ENCODE data around the gene TRIM71.
"Not testable (repeated sequence)": the region's sequence is repeated elsewhere in the genome, so short reads cannot be mapped to it uniquely, and the experiment has no call there.

Gene TRIM71

GRCh38 chr3:32840086-32840841 is 22.5 kb downstream of the TRIM71 start:
- Mint-ChIP-seq H3K36me3 (ENCODE audit: insufficient read depth) (no peaks in the 10 kb centered on the region), H3K27me3 (peaks cover 7% of the 10 kb centered on the region), H3K4me1 (no peaks in the 10 kb centered on the region), H3K27ac (ENCODE audit: low read depth) (no peak overlapping the region), H3K9me3 (no peaks in the 10 kb centered on the region), H3K4me3 (no peak overlapping the region)
- no peak for DNase-seq (ENCODE audit: low spot score in 2 of 2)
- ATAC-seq (replicated peaks; ENCODE audit: extremely low read depth, poor library complexity, severe bottlenecking) = no peak

DNA sequence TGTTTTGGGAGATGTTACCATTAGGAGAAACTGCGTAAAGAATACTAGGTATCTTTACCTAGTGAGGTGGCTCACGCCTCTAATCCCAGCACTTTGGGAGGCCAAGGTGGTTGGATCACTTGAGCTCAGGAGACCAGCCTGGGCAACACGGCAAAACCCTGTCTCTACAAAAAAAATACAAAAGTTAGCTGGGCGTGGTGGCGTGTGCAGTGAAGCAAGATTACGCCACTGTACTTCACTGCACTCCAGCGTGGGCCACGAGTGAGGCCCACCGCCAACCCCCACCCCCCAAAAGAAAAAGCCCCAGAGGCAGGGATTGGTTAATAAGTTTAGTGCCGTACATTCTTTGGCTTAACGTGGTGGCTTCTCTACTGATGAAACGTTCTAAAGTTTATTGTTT is 23.5 kb downstream of the TRIM71 start:
- no peak overlapping the region for H3K27ac Mint-ChIP-seq (ENCODE audit: low read depth)
- H3K9me3 Mint-ChIP-seq = no peaks in the 10 kb centered on the region

DNA sequence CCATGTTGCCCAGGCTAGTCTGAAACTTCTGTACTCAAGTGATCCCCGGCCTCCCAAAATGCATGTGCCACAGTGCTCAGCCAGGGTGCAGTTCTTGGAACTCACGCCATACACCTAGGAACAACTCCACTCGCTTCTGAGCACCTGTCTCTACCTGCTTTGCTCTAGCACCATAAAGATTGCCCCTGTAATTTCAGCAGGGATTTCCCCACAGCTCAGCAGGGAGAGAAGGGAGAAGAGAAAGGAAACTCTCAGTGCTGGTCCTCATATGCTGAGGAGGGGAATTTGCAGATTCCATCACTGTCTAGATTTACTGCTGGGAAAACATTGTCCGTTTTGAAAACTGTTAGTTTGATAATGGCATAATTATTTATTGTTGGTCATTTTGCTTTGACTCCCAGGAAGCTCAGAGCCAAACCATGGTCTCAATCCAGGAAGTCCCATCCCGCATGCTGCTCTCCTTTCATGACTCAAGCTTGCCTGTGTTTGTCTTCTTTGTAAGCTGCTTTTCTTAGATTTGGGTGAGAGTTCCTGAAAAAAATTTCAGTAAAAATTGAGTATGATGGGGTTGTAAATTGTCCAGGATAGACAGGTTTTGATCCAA is 24.2 kb downstream of the TRIM71 start:
- H3K4me1 Mint-ChIP-seq = no peaks in the 10 kb centered on the region
- H3K27ac Mint-ChIP-seq (ENCODE audit: low read depth) = no peak overlapping the region
- no peaks in the 10 kb centered on the region for H3K36me3 Mint-ChIP-seq (ENCODE audit: insufficient read depth)
- no peak overlapping the region for H3K4me3 Mint-ChIP-seq
- DNase-seq (ENCODE audit: low spot score in 2 of 2) (no peak), ATAC-seq (replicated peaks; ENCODE audit: extremely low read depth, poor library complexity, severe bottlenecking) (no peak)
- H3K27me3 Mint-ChIP-seq = no peaks in the 10 kb centered on the region
- no peaks in the 10 kb centered on the region for H3K9me3 Mint-ChIP-seq

More for the DNA sequence above, 23.5 kb downstream of the TRIM71 start:
- H3K27me3 Mint-ChIP-seq = peaks cover 4% of the 10 kb centered on the region
- DNase-seq (ENCODE audit: low spot score in 2 of 2) = no peak
- no peaks in the 10 kb centered on the region for H3K36me3 Mint-ChIP-seq (ENCODE audit: insufficient read depth)
- ATAC-seq (replicated peaks; ENCODE audit: extremely low read depth, poor library complexity, severe bottlenecking) = no peak
- H3K4me3 Mint-ChIP-seq = no peak overlapping the region
- no peaks in the 10 kb centered on the region for H3K4me1 Mint-ChIP-seq

GRCh38 chr3:32842531-32842931 is 24.7 kb downstream of the TRIM71 start:
- DNase-seq (ENCODE audit: low spot score in 2 of 2) (no peak), ATAC-seq (replicated peaks; ENCODE audit: extremely low read depth, poor library complexity, severe bottlenecking) (no peak)
- H3K4me3 Mint-ChIP-seq = no peak overlapping the region
- H3K27me3 Mint-ChIP-seq = no peaks in the 10 kb centered on the region
- H3K27ac Mint-ChIP-seq (ENCODE audit: low read depth) = no peak overlapping the region
- no peaks in the 10 kb centered on the region for H3K36me3 Mint-ChIP-seq (ENCODE audit: insufficient read depth)
- no peaks in the 10 kb centered on the region for H3K4me1 Mint-ChIP-seq
- H3K9me3 Mint-ChIP-seq = no peaks in the 10 kb centered on the region

GRCh38 chr3:32842987-32843386 is 25.2 kb downstream of the TRIM71 start:
- no peak for ATAC-seq (replicated peaks; ENCODE audit: extremely low read depth, poor library complexity, severe bottlenecking)
- Mint-ChIP-seq H3K27ac (ENCODE audit: low read depth) (no peak overlapping the region), H3K9me3 (no peaks in the 10 kb centered on the region), H3K36me3 (ENCODE audit: insufficient read depth) (no peaks in the 10 kb centered on the region), H3K27me3 (no peaks in the 10 kb centered on the region), H3K4me1 (no peaks in the 10 kb centered on the region), H3K4me3 (no peak overlapping the region)
- DNase-seq (ENCODE audit: low spot score in 2 of 2) = no peak

DNA sequence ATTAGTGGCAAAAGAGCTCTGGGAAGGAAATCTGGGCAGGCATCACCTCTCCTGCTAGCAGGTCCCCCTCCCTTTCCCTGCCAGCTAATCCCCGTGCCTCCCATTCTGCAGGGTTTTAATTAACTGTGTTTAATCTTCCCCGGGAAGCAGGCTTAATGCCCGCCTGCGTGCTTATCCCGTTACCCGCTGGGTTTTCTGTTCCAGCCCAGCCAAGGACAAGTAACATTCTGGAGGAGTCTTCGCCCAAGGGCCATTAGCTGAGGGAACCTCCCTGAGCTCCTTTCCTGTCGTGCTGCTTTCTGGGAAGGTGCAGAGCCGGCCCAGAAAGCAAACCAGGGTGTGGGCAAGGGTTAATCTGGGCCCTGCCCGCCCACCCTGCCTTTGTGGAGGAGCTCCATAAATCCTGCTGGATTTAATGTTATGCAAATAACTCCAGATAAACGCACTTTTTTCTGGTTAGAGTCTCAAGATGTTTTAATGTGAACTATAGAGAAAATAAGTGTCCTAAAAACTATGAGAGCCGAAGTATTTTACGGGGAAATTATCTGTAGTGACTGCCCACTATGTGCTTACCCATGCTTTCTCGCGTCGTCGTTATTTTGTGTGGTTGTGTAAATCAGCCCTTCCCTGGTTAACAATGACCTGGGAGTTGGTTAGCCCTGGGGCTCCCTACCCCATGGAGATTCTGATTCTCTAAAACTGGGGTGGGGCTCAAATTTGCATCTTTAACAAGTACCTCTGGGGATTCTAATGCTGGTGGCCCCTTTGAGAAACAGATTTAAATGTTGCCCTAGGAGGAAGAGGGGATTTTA is 25.9 kb downstream of the TRIM71 start:
- Mint-ChIP-seq H3K36me3 (ENCODE audit: insufficient read depth) (no peaks in the 10 kb centered on the region), H3K4me1 (no peaks in the 10 kb centered on the region), H3K9me3 (no peaks in the 10 kb centered on the region), H3K4me3 (no peak overlapping the region), H3K27ac (ENCODE audit: low read depth) (no peak overlapping the region), H3K27me3 (no peaks in the 10 kb centered on the region)
- ATAC-seq (replicated peaks; ENCODE audit: extremely low read depth, poor library complexity, severe bottlenecking) = no peak
- DNase-seq (ENCODE audit: low spot score in 2 of 2) = no peak

DNA sequence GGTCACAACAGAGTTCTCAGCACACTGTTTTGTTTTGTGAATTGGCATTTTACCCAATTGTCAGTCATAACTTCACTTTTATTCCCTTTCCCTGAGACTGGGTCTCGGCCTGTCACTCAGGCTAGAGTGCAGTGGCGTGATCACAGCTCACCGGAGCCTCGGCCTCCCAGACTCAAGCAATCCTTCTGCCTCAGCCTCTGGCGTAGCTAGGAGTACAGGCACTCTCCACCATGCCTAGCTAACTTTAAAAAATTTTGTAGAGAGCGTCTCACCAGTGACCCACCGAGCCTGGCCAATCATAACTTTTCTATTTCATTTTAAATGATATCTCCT is 26.5 kb downstream of the TRIM71 start:
- ATAC-seq (replicated peaks; ENCODE audit: extremely low read depth, poor library complexity, severe bottlenecking) (no peak), DNase-seq (ENCODE audit: low spot score in 2 of 2) (no peak)
- H3K36me3 Mint-ChIP-seq (ENCODE audit: insufficient read depth) = no peaks in the 10 kb centered on the region
- H3K27ac Mint-ChIP-seq (ENCODE audit: low read depth) = no peak overlapping the region
- no peaks in the 10 kb centered on the region for H3K9me3 Mint-ChIP-seq
- no peaks in the 10 kb centered on the region for H3K4me1 Mint-ChIP-seq
- no peaks in the 10 kb centered on the region for H3K27me3 Mint-ChIP-seq
- no peak overlapping the region for H3K4me3 Mint-ChIP-seq

GRCh38 chr3:32844914-32845313 is 27.1 kb downstream of the TRIM71 start:
- ATAC-seq (replicated peaks; ENCODE audit: extremely low read depth, poor library complexity, severe bottlenecking) (no peak), DNase-seq (ENCODE audit: low spot score in 2 of 2) (no peak)
- Mint-ChIP-seq H3K4me1 (no peaks in the 10 kb centered on the region), H3K27ac (ENCODE audit: low read depth) (no peak overlapping the region), H3K4me3 (no peak overlapping the region), H3K36me3 (ENCODE audit: insufficient read depth) (no peaks in the 10 kb centered on the region), H3K27me3 (no peaks in the 10 kb centered on the region), H3K9me3 (no peaks in the 10 kb centered on the region)

- ATAC-seq (replicated peaks; ENCODE audit: extremely low read depth, poor library complexity, severe bottlenecking); H3K4me3 Mint-ChIP-seq; DNase-seq (ENCODE audit: low spot score in 2 of 2); H3K27ac Mint-ChIP-seq (ENCODE audit: low read depth); H3K27me3 Mint-ChIP-seq; H3K9me3 Mint-ChIP-seq; H3K36me3 Mint-ChIP-seq (ENCODE audit: insufficient read depth); H3K4me1 Mint-ChIP-seq: not testable (repeated sequence)
These were observed 27.7 kb downstream of the TRIM71 start for GRCh38 chr3:32845546-32845945.

GRCh38 chr3:32847045-32847444 is 29.2 kb downstream of the TRIM71 start:
- H3K27ac Mint-ChIP-seq (ENCODE audit: low read depth); H3K4me3 Mint-ChIP-seq; DNase-seq (ENCODE audit: low spot score in 2 of 2); H3K9me3 Mint-ChIP-seq; H3K36me3 Mint-ChIP-seq (ENCODE audit: insufficient read depth); ATAC-seq (replicated peaks; ENCODE audit: extremely low read depth, poor library complexity, severe bottlenecking); H3K4me1 Mint-ChIP-seq; H3K27me3 Mint-ChIP-seq: not testable (repeated sequence)

- H3K4me3 Mint-ChIP-seq = no peak overlapping the region
- no peaks in the 10 kb centered on the region for H3K4me1 Mint-ChIP-seq
- H3K9me3 Mint-ChIP-seq = no peaks in the 10 kb centered on the region
- H3K27me3 Mint-ChIP-seq = peaks cover 7% of the 10 kb centered on the region
- H3K27ac Mint-ChIP-seq (ENCODE audit: low read depth) = no peak overlapping the region
- no peaks in the 10 kb centered on the region for H3K36me3 Mint-ChIP-seq (ENCODE audit: insufficient read depth)
- ATAC-seq (replicated peaks; ENCODE audit: extremely low read depth, poor library complexity, severe bottlenecking) (no peak), DNase-seq (ENCODE audit: low spot score in 2 of 2) (no peak)
These were observed 29.7 kb downstream of the TRIM71 start for GRCh38 chr3:32847528-32847927.

DNA sequence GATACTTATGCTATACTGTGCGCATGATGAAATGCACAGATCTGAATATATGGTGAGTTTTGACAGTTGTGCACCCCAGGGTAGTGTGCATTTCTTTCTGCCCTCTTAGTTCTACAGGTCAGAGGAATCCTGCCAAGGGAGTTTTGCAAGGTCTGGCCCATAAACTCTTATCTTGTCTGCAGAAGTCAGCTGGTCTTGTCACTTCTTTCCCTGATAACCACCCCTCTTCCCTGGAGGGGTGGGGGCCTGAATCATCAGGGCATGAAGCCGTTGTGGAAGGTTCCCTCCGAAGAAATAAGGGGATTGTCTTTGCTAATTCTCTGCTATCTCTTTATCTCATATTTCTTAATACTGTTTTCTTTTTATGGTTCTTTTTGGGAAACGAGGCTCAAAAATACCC is 30.4 kb downstream of the TRIM71 start:
- Mint-ChIP-seq H3K27me3 (peaks cover 7% of the 10 kb centered on the region), H3K36me3 (ENCODE audit: insufficient read depth) (no peaks in the 10 kb centered on the region), H3K9me3 (no peaks in the 10 kb centered on the region), H3K4me1 (no peaks in the 10 kb centered on the region), H3K4me3 (no peak overlapping the region), H3K27ac (ENCODE audit: low read depth) (peak overlapping the region; percentile 11)
- ATAC-seq (replicated peaks; ENCODE audit: extremely low read depth, poor library complexity, severe bottlenecking) (no peak), DNase-seq (ENCODE audit: low spot score in 2 of 2) (no peak)

DNA sequence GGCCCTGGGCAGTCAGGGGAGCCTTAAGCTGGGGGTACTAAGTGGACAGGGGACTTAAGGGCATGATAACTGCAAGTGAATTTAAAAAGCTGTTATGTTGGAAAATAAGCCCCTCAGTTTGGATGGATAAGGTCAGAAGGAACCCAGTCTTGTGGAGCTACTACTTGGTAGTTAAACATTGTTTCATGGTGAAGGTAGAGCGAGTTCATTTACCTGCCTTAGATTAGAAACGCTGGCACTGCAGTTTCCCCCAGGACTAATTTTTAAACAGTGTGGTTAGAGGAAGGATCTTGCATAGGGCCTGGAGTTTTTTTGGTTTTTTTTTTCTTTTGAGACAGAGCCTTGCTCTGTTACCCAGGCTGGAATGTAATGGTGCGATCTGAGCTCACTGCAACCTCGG is 31.2 kb downstream of the TRIM71 start:
- Mint-ChIP-seq H3K27me3 (peaks cover 7% of the 10 kb centered on the region), H3K4me1 (no peaks in the 10 kb centered on the region), H3K9me3 (no peaks in the 10 kb centered on the region), H3K36me3 (ENCODE audit: insufficient read depth) (no peaks in the 10 kb centered on the region), H3K4me3 (no peak overlapping the region), H3K27ac (ENCODE audit: low read depth) (peak overlapping the region; percentile 11)
- ATAC-seq (replicated peaks; ENCODE audit: extremely low read depth, poor library complexity, severe bottlenecking) (no peak), DNase-seq (ENCODE audit: low spot score in 2 of 2) (no peak)
